ENCODE data around the gene SCYGR1.

- TF ChIP-seq CTCF (IDR thresholded peaks at IDR 0.05) = no peak
- TF ChIP-seq EP300 (IDR thresholded peaks at IDR 0.05) = no peak
- TF ChIP-seq POLR2A (IDR thresholded peaks at IDR 0.05) = no peak
- no peak for TF ChIP-seq POLR2AphosphoS5 (IDR thresholded peaks at IDR 0.05)
These were observed 14.4 kb downstream of the SCYGR1 start for GRCh38 chr2:227373389-227373788.

Data from gastroesophageal sphincter (tissue), 3 donors.